K562 (cell line): Measurements from ENCODE around the gene FHIT. TPM values are rescaled to one million over a fixed set of nuclear protein-coding genes. Genes with fewer than 3 reads are reported as not detected.

Experiments
- ATAC-seq: fragments of 200-7000 bp; cut with Tn5 transposase; 3 replicates; pipeline ENCODE4 v1.9.1; 2020; ENCODE audit warnings: moderate library complexity
- BruUV-seq: library from RNA; stranded (reverse); fragments of 400-500 nt; replicated peaks from 2 replicates; lab custom pipeline; 2021; lab: Mats Ljungman, UMichigan
- CTCF ChIA-PET: fragments of 300-600 bp; formaldehyde crosslinking; extraction: SDS; loops from one replicate; lab custom pipeline; 2021; ENCODE audit warnings: low intra/inter-chr PET ratio; lab: Yijun Ruan, JAX
- POLR2A ChIA-PET: fragments of 300-600, 350-650 bp; sonication (Branson Sonifier 250); formaldehyde crosslinking; extraction: SDS; loops from one replicate; lab custom pipeline; 2021; ENCODE audit warnings: antibody characterized with exemption, inconsistent platforms; lab: Yijun Ruan, JAX
- DNase-seq, 4 experiments: peaks; one replicate each; pipeline versions ENCODE4 v3.0.0 to v3.0.0-alpha.2; 2011 to 2018; ENCODE audit warnings: low spot score in 3 of 4, mixed read lengths in 3 of 4; ENCODE audit errors: extremely low read depth in 1 of 4
- FAIRE-seq: peaks from 2 replicates; lab custom pipeline; 2011; peaks lifted over from hg19 to GRCh38; lab: Jason Lieb, UNC
- H2AFZ ChIP-seq: 2 replicates; pipeline ENCODE4 v1.6.0; 2011; ENCODE audit warnings: low read depth, low read length, control low read depth, inconsistent platforms
- H3K27ac ChIP-seq: fragments of 200-600 bp; 3 replicates; pipeline ENCODE4 v1.8.0; 2011; ENCODE audit warnings: low read depth, mild to moderate bottlenecking, control low read depth, inconsistent platforms, low read length, moderate library complexity, mixed read lengths; ENCODE audit errors: extremely low read depth
- H3K27me3 ChIP-seq, 2 experiments: fragments of 300-600 bp in 1 of 2; 2 replicates in 1 of 2; 3 replicates in 1 of 2; pipeline versions ENCODE4 v1.6.0 to v1.8.0; 2011; ENCODE audit warnings: inconsistent platforms in 2 of 2, low read length in 2 of 2, mild to moderate bottlenecking in 1 of 2, mixed read lengths in 1 of 2, moderate library complexity in 1 of 2; ENCODE audit not compliant: control insufficient read depth in 2 of 2, insufficient read depth in 2 of 2
- H3K36me3 ChIP-seq: fragments of 300-600 bp; 3 replicates; pipeline ENCODE4 v1.8.0; 2011; ENCODE audit warnings: mild to moderate bottlenecking, low read length, inconsistent platforms; ENCODE audit not compliant: control insufficient read depth, insufficient read depth
- H3K4me1 ChIP-seq, 2 experiments: fragments of 200-600 bp in 1 of 2; replicated peaks in 1 of 2; 2 replicates in 1 of 2; 3 replicates in 1 of 2; pipeline versions ENCODE4 v1.5.1 to v1.8.0; 2011; ENCODE audit warnings: inconsistent platforms in 2 of 2, low read length in 2 of 2, mild to moderate bottlenecking in 1 of 2, mixed read lengths in 1 of 2, moderate library complexity in 1 of 2; ENCODE audit not compliant: control insufficient read depth in 2 of 2, insufficient read depth in 2 of 2
- H3K4me2 ChIP-seq: 2 replicates; pipeline ENCODE4 v1.6.1; 2011; ENCODE audit warnings: low read length, control low read depth, inconsistent platforms, mixed read lengths; ENCODE audit not compliant: insufficient read depth
- H3K4me3 ChIP-seq: fragments of 200-600 bp; sonication (generic), shearing (Covaris generic); 2 replicates; pipeline ENCODE4 v1.5.1; 2016; ENCODE audit warnings: control low read depth, inconsistent platforms
- H3K79me2 ChIP-seq: fragments of 200-600 bp; 3 replicates; pipeline ENCODE4 v1.8.0; 2011; ENCODE audit warnings: low read length, inconsistent platforms; ENCODE audit not compliant: control insufficient read depth, insufficient read depth
- H3K9ac ChIP-seq, 2 experiments: 2 replicates each; pipeline versions ENCODE4 v1.6.0 to v1.6.1; 2011; ENCODE audit warnings: low read depth in 2 of 2, low read length in 2 of 2, control low read depth in 1 of 2, inconsistent platforms in 1 of 2, mild to moderate bottlenecking in 1 of 2, mixed read lengths in 1 of 2; ENCODE audit not compliant: insufficient read depth in 1 of 2
- H3K9me1 ChIP-seq: one replicate; pipeline ENCODE4 v1.6.0; 2011; ENCODE audit warnings: inconsistent platforms, mild to moderate bottlenecking, low read length, moderate library complexity; ENCODE audit not compliant: control insufficient read depth, insufficient read depth
- H3K9me3 ChIP-seq: replicated peaks from 2 replicates; pipeline ENCODE4 v1.5.1; 2011; ENCODE audit warnings: low read depth, low read length, inconsistent platforms; ENCODE audit not compliant: control insufficient read depth, insufficient read depth
- H4K20me1 ChIP-seq: replicated peaks from 2 replicates; pipeline ENCODE4 v1.6.1; 2011; ENCODE audit warnings: low read length, inconsistent platforms, mixed read lengths; ENCODE audit not compliant: control insufficient read depth, insufficient read depth
- BHLHE40 ChIP-seq: IDR thresholded peaks from 2 replicates; pipeline ENCODE4 v1.6.1; 2011; ENCODE audit warnings: low read length, improper control_type of control experiment
- BRF1 ChIP-seq: IDR thresholded peaks from 3 replicates; pipeline ENCODE4 v1.6.1; 2011; ENCODE audit warnings: borderline replicate concordance, mild to moderate bottlenecking; ENCODE audit not compliant: insufficient read length; ENCODE audit errors: extremely low read depth
- CAMTA2 ChIP-seq: fragments of 250-450 bp; sonication (Bioruptor Pico); conservative IDR thresholded peaks from 2 replicates; pipeline ENCODE4 v1.5.1; 2022
- CHD4 ChIP-seq: fragments of 200-600 bp; sonication (generic); IDR thresholded peaks from 3 replicates; pipeline ENCODE4 v1.6.1; 2012; ENCODE audit warnings: low read depth, mild to moderate bottlenecking, mixed read lengths, low read length, inconsistent platforms; ENCODE audit not compliant: insufficient read depth, insufficient replicate concordance, poor library complexity, severe bottlenecking
- HNRNPL ChIP-seq: fragments of 200-400 bp; formaldehyde crosslinking; IDR thresholded peaks from 2 replicates; pipeline ENCODE4 v1.6.1; 2017; ENCODE audit warnings: low read depth, mild to moderate bottlenecking, low read length
- MCM2 ChIP-seq: fragments of 450-650 bp; IDR thresholded peaks from 2 replicates; pipeline ENCODE4 v1.6.1; 2017; ENCODE audit warnings: low read depth, mild to moderate bottlenecking
- MCM5 ChIP-seq: fragments of 450-650 bp; IDR thresholded peaks from 2 replicates; pipeline ENCODE4 v1.6.1; 2016; ENCODE audit warnings: low read depth
- NELFE ChIP-seq: IDR thresholded peaks from 2 replicates; pipeline ENCODE4 v1.6.1; 2011; ENCODE audit warnings: mild to moderate bottlenecking; ENCODE audit not compliant: insufficient read depth, insufficient read length
- NFYB ChIP-seq: IDR thresholded peaks from 2 replicates; pipeline ENCODE4 v1.6.1; 2011; ENCODE audit warnings: mild to moderate bottlenecking, moderate library complexity; ENCODE audit not compliant: insufficient read length; ENCODE audit errors: extremely low read depth
- SIN3B ChIP-seq: fragments of 450-650 bp; IDR thresholded peaks from 2 replicates; pipeline ENCODE4 v1.6.1; 2017; ENCODE audit warnings: low read depth, mild to moderate bottlenecking, moderate library complexity
- TSHZ1 ChIP-seq: fragments of 250-450 bp; sonication (Bioruptor Pico); IDR thresholded peaks from 2 replicates; pipeline ENCODE4 v1.4.0; 2020; ENCODE audit warnings: mild to moderate bottlenecking, moderate library complexity
- ZBTB34 ChIP-seq: fragments of 250-450 bp; sonication (Bioruptor Pico); IDR thresholded peaks from 2 replicates; pipeline ENCODE4 v1.8.0; 2021; ENCODE audit warnings: mild to moderate bottlenecking, moderate library complexity
- ZKSCAN8 ChIP-seq: fragments of 200-800 bp; sonication (Bioruptor generic); IDR thresholded peaks from 2 replicates; pipeline ENCODE4 v1.6.1; 2016; ENCODE audit warnings: missing genetic modification characterization, missing compliant biosample characterization
- WGBS: fragments of 100-300 bp; shearing (Covaris generic); methylation state at CpG from one replicate; pipeline ENCODE4 v1.1.6; 2016; ENCODE audit warnings: low coverage, mixed read lengths; ENCODE audit not compliant: insufficient coverage; ENCODE audit errors: missing lambda C conversion rate; 5-methylcytosine and 5-hydroxymethylcytosine counted together
- in situ Hi-C: fragments of 300-500 bp; cut with MboI; formaldehyde crosslinking; loops from 4 replicates; pipeline ENCODE4 v1.15.0; 2018; ENCODE audit warnings: inconsistent platforms, mixed read lengths
- intact Hi-C: fragments of 100-400 bp; cut with micrococcal nuclease; formaldehyde crosslinking; loops from 2 replicates; pipeline ENCODE4 v1.14.2; 2022
- polyA plus RNA-seq, 8 experiments: library from polyadenylated mRNA; depleted of rRNA in 4 of 8; stranded (reverse) in 5 of 8; unstranded in 3 of 8; fragments of >200 nt; fragmentation: Nextera tagmentation in 2 of 8; fragmentation: Illumina TruSeq in 1 of 8; extraction: Ambion mirVana in 2 of 8; extraction: Trizol in 1 of 8; gene quantifications; 2 replicates each; pipeline versions ENCODE4 v1.2.1 to v1.2.3, GENCODE V29; 2011 to 2014; ENCODE audit warnings: inconsistent platforms in 1 of 8, missing spikeins in 1 of 8
- total RNA-seq, 7 experiments: library from RNA; depleted of rRNA in 6 of 7; stranded (reverse); fragments of >200 nt in 6 of 7; fragmentation: Illumina TruSeq in 2 of 7; extraction: Trizol in 2 of 7; gene quantifications; 2 replicates each; pipeline versions ENCODE4 v1.2.1 to v1.2.3, GENCODE V29; 2011 to 2021; ENCODE audit warnings: low replicate concordance in 1 of 7

Gene FHIT
- total and polyA plus RNA-seq, 9 of the 15 experiments (the other 6 are each of a cell fraction or from before 2014, with no cell fraction given), result 1.7 to 9.1 (median 4.3) TPM

GRCh38 chr3:60912142-60912541, 339.1 kb downstream of the FHIT start:
- no TSS peak for BruUV-seq
- intact Hi-C loops (no loop called here), in situ Hi-C loops (no loop called here)
- DNase-seq, result no peak
- no peaks in the 10 kb centered on the region for H3K4me1 ChIP-seq
- no peaks in the 10 kb centered on the region for H3K27me3 ChIP-seq
- no peak overlapping the region for H3K27ac ChIP-seq
- H3K9me3 ChIP-seq, result no peaks in the 10 kb centered on the region
- WGBS, result 21% methylated on average over 3 of the region's 3 CpGs
- no peak for ATAC-seq
- no peak for TF ChIP-seq NELFE
- TF ChIP-seq CAMTA2 (CRISPR knock-in tag), result no peak
- no peak for TF ChIP-seq NFYB
- TF ChIP-seq HNRNPL, result no peak
- no peak for TF ChIP-seq BRF1
- no peak for TF ChIP-seq SIN3B
- FAIRE-seq, result no peak
- H3K79me2 ChIP-seq, result no peaks in the 10 kb centered on the region
- no peaks in the 10 kb centered on the region for H3K36me3 ChIP-seq
- H3K4me3 ChIP-seq, result no peak overlapping the region
- POLR2A ChIA-PET, result no interaction called here
- H3K9ac ChIP-seq, result no peak overlapping the region
- no peak overlapping the region for H3K4me2 ChIP-seq
- CTCF ChIA-PET, result no interaction called here
- H3K9me1 ChIP-seq, result no peaks in the 10 kb centered on the region
- H2AFZ ChIP-seq, result no peak overlapping the region
- H4K20me1 ChIP-seq, result no peaks in the 10 kb centered on the region

GRCh38 chr3:60909526-60909925, 341.7 kb downstream of the FHIT start:
- intact Hi-C loops (no loop called here), in situ Hi-C loops (no loop called here)
- H3K4me2 ChIP-seq, result no peak overlapping the region
- no peak overlapping the region for H2AFZ ChIP-seq
- WGBS, result 17% methylated on average over 2 of the region's 2 CpGs
- H3K9ac ChIP-seq, result no peak overlapping the region
- H3K27ac ChIP-seq, result no peak overlapping the region
- no peaks in the 10 kb centered on the region for H3K36me3 ChIP-seq
- BruUV-seq, result no TSS peak
- ATAC-seq, result no peak
- no peaks in the 10 kb centered on the region for H3K9me3 ChIP-seq
- no peaks in the 10 kb centered on the region for H3K27me3 ChIP-seq
- H3K79me2 ChIP-seq, result no peaks in the 10 kb centered on the region
- no peaks in the 10 kb centered on the region for H4K20me1 ChIP-seq
- no peaks in the 10 kb centered on the region for H3K4me1 ChIP-seq
- no peak for FAIRE-seq
- no peak overlapping the region for H3K4me3 ChIP-seq
- DNase-seq, result no peak
- ChIA-PET CTCF (no interaction called here), POLR2A (no interaction called here)
- H3K9me1 ChIP-seq, result no peaks in the 10 kb centered on the region
- TF ChIP-seq ZKSCAN8 (no peak), MCM5 (no peak), BHLHE40 (no peak), TSHZ1 (CRISPR knock-in tag) (no peak), ZBTB34 (no peak), MCM2 (no peak), CHD4 (no peak)
